Adrenal gland (tissue), 5 donors: ENCODE results near the gene RNF43.

Experiments used
- CTCF ChIP-seq, 6 experiments: fragments of 450-650 bp in 4 of 6; fragments of 200-600 bp in 2 of 6; sonication (generic) in 1 of 6; IDR thresholded peaks; 1 replicate in 5 of 6; 2 replicates in 1 of 6; pipeline versions ENCODE4 v1.5.1 to v1.8.0; 2016 to 2021; ENCODE audit warnings: antibody characterized with exemption in 6 of 6, mild to moderate bottlenecking in 2 of 6, moderate library complexity in 1 of 6
- POLR2A ChIP-seq, 2 donors: fragments of 450-650 bp; IDR thresholded peaks; one replicate each; pipeline ENCODE4 v1.6.1; 2017; ENCODE audit warnings: antibody characterized with exemption in 2 of 2, mild to moderate bottlenecking in 2 of 2, moderate library complexity in 1 of 2
- donor health status: DM: no; HTN: no; CAD: no.

DNA sequence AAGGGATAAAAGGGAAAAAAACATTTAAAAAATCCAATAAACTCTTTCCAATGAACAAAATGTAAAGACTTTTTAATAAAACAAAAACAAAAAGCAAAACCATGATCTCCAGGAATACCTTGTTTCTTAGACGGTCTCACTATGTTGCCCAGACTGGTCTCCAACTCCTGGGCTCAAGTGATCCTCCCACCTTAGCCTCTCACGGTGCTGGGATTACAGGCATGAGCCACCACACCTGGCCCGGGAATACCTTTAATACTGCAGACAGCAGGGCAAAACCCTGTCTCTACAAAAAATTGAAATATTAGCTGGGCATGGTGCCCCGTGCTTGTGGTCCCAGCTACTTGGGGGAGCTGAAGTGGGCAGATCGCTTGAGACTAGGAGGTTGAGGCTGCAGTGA, 7.9 kb downstream of the RNF43 start:
- TF ChIP-seq POLR2A (IDR thresholded peaks at IDR 0.05) (no peak), CTCF (IDR thresholded peaks at IDR 0.05) (no peak)
